GM23248 (cell line): ENCODE data around the gene EIPR1. TPM values are rescaled to one million over a fixed set of nuclear protein-coding genes. Genes with fewer than 3 reads are reported as not detected.
"Not testable (repeated sequence)": the region's sequence is repeated elsewhere in the genome, so short reads cannot be mapped to it uniquely, and the experiment has no call there.

ENCODE experiments used
- DNase-seq: peaks from one replicate; pipeline ENCODE4 v3.0.0-alpha.2; 2015
- H2AFZ ChIP-seq: fragments of 200-600 bp; sonication (generic); 2 replicates; pipeline ENCODE4 v1.6.1; 2016; ENCODE audit warnings: antibody characterized with exemption
- H3F3A ChIP-seq: fragments of 200-600 bp; sonication (generic); 2 replicates; pipeline ENCODE4 v1.6.1; 2016; ENCODE audit warnings: mild to moderate bottlenecking, antibody characterized with exemption, mixed run types; ENCODE audit not compliant: insufficient read depth
- H3K27ac ChIP-seq: fragments of 200-600 bp; sonication (generic); 2 replicates; pipeline ENCODE4 v1.5.1; 2016; ENCODE audit warnings: mild to moderate bottlenecking
- H3K27me3 ChIP-seq: fragments of 200-600 bp; sonication (generic); replicated peaks from 2 replicates; pipeline ENCODE4 v1.6.1; 2016; ENCODE audit warnings: mild to moderate bottlenecking; ENCODE audit not compliant: insufficient read depth
- H3K36me3 ChIP-seq: fragments of 200-600 bp; sonication (generic); 2 replicates; pipeline ENCODE4 v1.6.1; 2016; ENCODE audit warnings: low read depth, mild to moderate bottlenecking
- H3K4me1 ChIP-seq: fragments of 200-600 bp; sonication (generic); 2 replicates; pipeline ENCODE4 v1.6.1; 2016; ENCODE audit warnings: mild to moderate bottlenecking; ENCODE audit not compliant: insufficient read depth
- H3K4me2 ChIP-seq: fragments of 200-600 bp; sonication (generic); one replicate; pipeline ENCODE4 v1.6.1; 2016; ENCODE audit warnings: mild to moderate bottlenecking; ENCODE audit not compliant: unreplicated experiment
- H3K4me3 ChIP-seq: fragments of 200-600 bp; sonication (generic); 2 replicates; pipeline ENCODE4 v1.5.1; 2016; ENCODE audit warnings: mild to moderate bottlenecking
- H3K79me2 ChIP-seq: fragments of 200-600 bp; sonication (generic); 2 replicates; pipeline ENCODE4 v1.6.1; 2016; ENCODE audit warnings: mild to moderate bottlenecking; ENCODE audit not compliant: insufficient read depth
- H3K9ac ChIP-seq: fragments of 200-600 bp; sonication (generic); 2 replicates; pipeline ENCODE4 v1.6.1; 2016; ENCODE audit warnings: mild to moderate bottlenecking
- H3K9me2 ChIP-seq: fragments of 200-600 bp; sonication (generic); 2 replicates; pipeline ENCODE4 v1.6.1; 2016; ENCODE audit warnings: mixed run types, mild to moderate bottlenecking, moderate library complexity; ENCODE audit not compliant: insufficient read depth
- H3K9me3 ChIP-seq: fragments of 200-600 bp; sonication (generic); one replicate; pipeline ENCODE4 v1.6.1; 2017; ENCODE audit warnings: low read depth
- H4K20me1 ChIP-seq: fragments of 200-600 bp; sonication (generic); 2 replicates; pipeline ENCODE4 v1.6.0; 2016; ENCODE audit not compliant: insufficient read depth
- EZH2 ChIP-seq: fragments of 200-600 bp; sonication (generic); IDR thresholded peaks from 2 replicates; pipeline ENCODE4 v1.6.1; 2018; ENCODE audit warnings: antibody characterized with exemption, mild to moderate bottlenecking; ENCODE audit not compliant: insufficient read depth, poor library complexity, severe bottlenecking
- EZH2phosphoT487 ChIP-seq: fragments of 200-600 bp; sonication (generic); IDR thresholded peaks from 2 replicates; pipeline ENCODE4 v1.6.1; 2018; ENCODE audit warnings: antibody characterized with exemption, moderate library complexity, mild to moderate bottlenecking, low read depth; ENCODE audit not compliant: insufficient read depth
- WGBS, 2 experiments: methylation state at CpG; one replicate each; pipeline ENCODE4 v1.1.6; 2015 to 2017; ENCODE audit warnings: low lambda C conversion rate in 2 of 2, low coverage in 1 of 2; ENCODE audit errors: missing lambda C conversion rate in 2 of 2; 5-methylcytosine and 5-hydroxymethylcytosine counted together
- in situ Hi-C: fragments of 300-500 bp; cut with MboI; formaldehyde crosslinking; loops from 2 replicates; pipeline ENCODE4 v1.15.0; 2020
- polyA plus RNA-seq: library from polyadenylated mRNA; unstranded; fragments of >200 nt; fragmentation: Nextera tagmentation; extraction: Ambion mirVana; gene quantifications from 2 replicates; pipeline ENCODE4 v1.2.1, GENCODE V29; 2016
- total RNA-seq: library from RNA; depleted of rRNA; stranded (reverse); fragments of >200 nt; shearing (Covaris generic); gene quantifications from 2 replicates; pipeline ENCODE4 v1.2.3, GENCODE V29; 2014

Gene EIPR1
- total and polyA plus RNA-seq, 2 experiments from 2014 or later: 20.2 to 46.5 TPM

DNA sequence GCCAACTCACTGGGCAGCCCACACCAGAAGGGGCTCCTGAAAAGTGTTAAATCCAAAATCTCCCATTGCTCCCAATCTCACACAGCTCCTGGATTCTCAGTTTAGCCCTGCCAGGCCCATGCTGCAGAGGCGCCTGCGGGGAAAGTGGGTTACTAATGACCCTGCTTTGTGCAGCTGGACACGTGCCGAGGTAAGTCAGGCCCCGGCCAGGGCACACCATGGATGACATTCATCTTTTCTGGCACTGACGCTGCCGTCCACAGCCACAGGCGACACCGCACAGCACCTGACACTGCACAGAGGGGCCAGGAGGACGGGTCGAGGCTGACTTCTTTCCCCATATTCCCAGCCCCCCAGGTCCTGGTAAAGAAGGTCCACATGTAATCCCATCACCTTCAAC is 193.5 kb downstream of the EIPR1 start:
- no peak overlapping the region for H2AFZ ChIP-seq
- H3K27ac ChIP-seq: no peak overlapping the region
- DNase-seq: no peak
- no peaks in the 10 kb centered on the region for H3K27me3 ChIP-seq
- no peaks in the 10 kb centered on the region for H3K79me2 ChIP-seq
- WGBS, 2 experiments: 97 to 100% methylated on average over 9 to 11 of the region's 11 CpGs
- no peaks in the 10 kb centered on the region for H3K9me2 ChIP-seq
- no peak for TF ChIP-seq EZH2
- no peak for TF ChIP-seq EZH2phosphoT487
- H3K9me3 ChIP-seq: no peaks in the 10 kb centered on the region
- no peaks in the 10 kb centered on the region for H3K4me1 ChIP-seq
- in situ Hi-C loops: no loop called here
- no peak overlapping the region for H3K9ac ChIP-seq
- no peak overlapping the region for H3K4me2 ChIP-seq
- no peaks in the 10 kb centered on the region for H3K36me3 ChIP-seq
- no peaks in the 10 kb centered on the region for H4K20me1 ChIP-seq
- no peaks in the 10 kb centered on the region for H3F3A ChIP-seq
- no peak overlapping the region for H3K4me3 ChIP-seq

DNA sequence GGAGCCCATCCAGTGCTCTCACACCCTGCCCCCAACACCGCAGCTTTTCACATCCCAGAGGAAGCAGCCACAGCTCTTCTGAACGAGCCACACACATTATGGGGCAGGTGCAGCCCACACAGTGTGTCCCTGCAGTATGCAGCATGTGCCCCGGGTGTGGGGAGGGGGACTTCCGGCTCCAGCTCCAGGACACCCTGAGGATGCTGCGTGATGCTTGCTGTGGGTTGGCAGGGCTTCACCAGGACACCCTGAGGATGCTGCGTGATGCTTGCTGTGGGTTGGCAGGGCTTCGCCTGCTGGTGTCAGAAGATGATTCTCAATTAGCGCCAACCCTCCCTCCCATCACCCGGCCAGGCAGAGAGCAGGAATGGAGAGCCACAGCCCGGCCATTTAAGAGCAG is 193.9 kb downstream of the EIPR1 start:
- Histone ChIP-seq H3K9ac (no peak overlapping the region), H3K4me3 (no peak overlapping the region), H3K36me3 (no peaks in the 10 kb centered on the region), H3K9me3 (no peaks in the 10 kb centered on the region), H2AFZ (no peak overlapping the region), H3K4me2 (no peak overlapping the region), H3K27me3 (no peaks in the 10 kb centered on the region), H4K20me1 (no peaks in the 10 kb centered on the region), H3K4me1 (no peaks in the 10 kb centered on the region), H3K9me2 (no peaks in the 10 kb centered on the region), H3F3A (no peaks in the 10 kb centered on the region), H3K27ac (no peak overlapping the region), H3K79me2 (no peaks in the 10 kb centered on the region)
- WGBS, 2 experiments: 91 to 92% methylated on average over 9 of the region's 10 CpGs
- TF ChIP-seq EZH2phosphoT487: no peak
- no peak for TF ChIP-seq EZH2
- DNase-seq: no peak
- in situ Hi-C loops: no loop called here

DNA sequence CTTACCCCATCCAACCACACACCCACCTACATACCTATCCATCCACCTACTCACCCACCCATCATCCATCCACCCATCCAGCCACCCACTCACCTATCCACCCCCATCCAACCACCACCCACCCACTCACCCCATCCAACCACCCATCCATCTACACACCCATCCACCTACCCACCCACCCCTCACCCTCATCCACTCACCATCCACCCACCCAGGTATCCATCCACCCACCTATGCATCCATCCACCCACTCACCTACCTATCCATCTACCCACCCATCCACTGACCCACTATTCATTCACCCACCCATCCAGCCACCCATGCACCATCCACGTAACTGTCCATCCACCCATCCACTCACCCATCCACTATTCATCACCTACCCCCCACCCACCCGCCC is 194.8 kb downstream of the EIPR1 start:
- H3K4me1 ChIP-seq: no peaks in the 10 kb centered on the region
- no peak for TF ChIP-seq EZH2phosphoT487
- no peak for TF ChIP-seq EZH2
- in situ Hi-C loops: no loop called here

DNA sequence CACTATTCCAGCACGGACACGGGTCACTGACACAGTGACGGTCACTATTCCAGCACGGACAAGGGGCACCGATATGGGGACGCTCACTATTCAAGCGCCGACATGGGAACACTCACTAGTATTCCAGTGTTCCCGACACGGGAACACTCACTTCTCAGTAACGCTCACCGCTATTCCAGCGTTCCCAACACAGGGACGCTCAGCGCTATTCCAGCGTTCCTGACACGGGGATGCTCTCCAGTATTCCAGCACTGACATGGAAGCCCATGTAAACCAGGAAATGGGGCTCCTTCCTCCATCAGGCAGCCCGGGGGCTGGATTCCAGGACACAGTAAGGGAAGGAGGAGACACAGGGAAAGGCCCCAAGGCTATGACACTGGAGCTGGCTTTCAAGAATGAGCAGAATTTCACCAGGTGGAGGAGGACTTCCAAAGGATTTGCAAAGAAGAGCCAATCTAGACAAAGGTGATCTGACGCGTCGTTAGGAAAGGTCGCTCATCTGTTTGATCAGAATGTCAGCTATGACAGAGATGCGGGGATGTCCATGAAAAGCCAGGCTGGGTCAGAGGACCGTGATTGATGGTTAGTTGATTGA is 196.1 kb downstream of the EIPR1 start:
- Histone ChIP-seq H3K9ac (no peak overlapping the region), H3F3A (no peaks in the 10 kb centered on the region), H3K79me2 (no peaks in the 10 kb centered on the region), H3K4me1 (no peaks in the 10 kb centered on the region), H3K9me2 (no peaks in the 10 kb centered on the region), H3K27ac (no peak overlapping the region), H3K27me3 (no peaks in the 10 kb centered on the region), H3K36me3 (no peaks in the 10 kb centered on the region), H3K9me3 (no peaks in the 10 kb centered on the region), H3K4me3 (no peak overlapping the region), H4K20me1 (no peaks in the 10 kb centered on the region), H2AFZ (no peak overlapping the region), H3K4me2 (no peak overlapping the region)
- no peak for DNase-seq
- TF ChIP-seq EZH2phosphoT487 (no peak), EZH2 (no peak)
- in situ Hi-C loops: no loop called here
- WGBS, 2 experiments: 92 to 94% methylated on average over 24 of the region's 24 CpGs

More for the DNA sequence above, 194.8 kb downstream of the EIPR1 start:
- no peaks in the 10 kb centered on the region for H3K9me2 ChIP-seq
- H3K36me3 ChIP-seq: no peaks in the 10 kb centered on the region
- H3K9ac ChIP-seq: no peak overlapping the region
- no peak overlapping the region for H3K27ac ChIP-seq
- no peaks in the 10 kb centered on the region for H3K9me3 ChIP-seq
- H2AFZ ChIP-seq: no peak overlapping the region
- no peak for DNase-seq
- H3K27me3 ChIP-seq: no peaks in the 10 kb centered on the region
- no peaks in the 10 kb centered on the region for H4K20me1 ChIP-seq
- H3F3A ChIP-seq: no peaks in the 10 kb centered on the region
- H3K79me2 ChIP-seq: no peaks in the 10 kb centered on the region
- WGBS, 2 experiments: 100% methylated on average over 2 of the region's 2 CpGs; no CpG with 5 or more reads in 1 of the 2 experiments
- H3K4me2 ChIP-seq: no peak overlapping the region
- no peak overlapping the region for H3K4me3 ChIP-seq

DNA sequence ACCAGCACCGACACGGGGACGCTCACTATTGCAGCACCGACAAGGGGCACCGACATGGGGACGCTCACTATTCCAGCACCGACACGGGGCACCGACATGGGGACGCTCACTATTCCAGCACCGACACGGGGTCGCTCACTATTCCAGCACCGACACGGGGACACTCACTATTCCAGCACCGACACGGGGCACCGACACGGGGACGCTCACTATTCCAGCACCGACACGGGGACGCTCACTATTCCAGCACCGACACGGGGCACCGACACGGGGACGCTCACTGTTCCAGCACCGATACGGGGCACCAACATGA is 196.8 kb downstream of the EIPR1 start:
- DNase-seq, H3K4me3 ChIP-seq, H3K9ac ChIP-seq, H3K4me2 ChIP-seq, H3F3A ChIP-seq, H3K9me2 ChIP-seq, H3K27ac ChIP-seq, H4K20me1 ChIP-seq, H3K4me1 ChIP-seq, H3K79me2 ChIP-seq, in situ Hi-C loops, H2AFZ ChIP-seq, H3K27me3 ChIP-seq, H3K9me3 ChIP-seq, H3K36me3 ChIP-seq: not testable (repeated sequence)
- 78 to 88% methylated on average over 30 of the region's 30 CpGs for WGBS, 2 experiments
